ENCODE data around the gene DHRS11. TPM values are rescaled to one million over a fixed set of nuclear protein-coding genes. Genes with fewer than 3 reads are reported as not detected.

DHRS11 gene
- total RNA-seq, 1 donor from 2014 or later: 30.0 TPM

GRCh38 chr17:36586138-36586537 lies 5.5 kb upstream of the DHRS11 start:
- peaks cover 6% of the 10 kb centered on the region for H3K36me3 Mint-ChIP-seq
- TF ChIP-seq CTCF (conservative IDR thresholded peaks at IDR 0.05): no peak
- no peak overlapping the region for H3K4me3 Mint-ChIP-seq
- peaks cover 2% of the 10 kb centered on the region for H3K4me1 Mint-ChIP-seq (ENCODE audit: unreplicated experiment)
- H3K9me3 Mint-ChIP-seq: no peaks in the 10 kb centered on the region
- no peak for DNase-seq (ENCODE audit: extremely low spot score, unreplicated experiment)
- no peak overlapping the region for H3K27ac Mint-ChIP-seq
- no peaks in the 10 kb centered on the region for H3K27me3 Mint-ChIP-seq

- no peaks in the 10 kb centered on the region for H3K27me3 Mint-ChIP-seq
- H3K4me1 Mint-ChIP-seq (ENCODE audit: unreplicated experiment): peaks cover 23% of the 10 kb centered on the region
- H3K36me3 Mint-ChIP-seq: peaks cover 10% of the 10 kb centered on the region
- no peak for DNase-seq (ENCODE audit: extremely low spot score, unreplicated experiment)
- H3K27ac Mint-ChIP-seq: no peak overlapping the region
- TF ChIP-seq CTCF (conservative IDR thresholded peaks at IDR 0.05): no peak
- H3K4me3 Mint-ChIP-seq: peak overlapping the region; percentile 89
- H3K9me3 Mint-ChIP-seq: peaks cover 4% of the 10 kb centered on the region
These were observed 1.6 kb upstream of the DHRS11 start for GRCh38 chr17:36590082-36590481.

GRCh38 chr17:36592316-36592715 lies 637 bp downstream of the DHRS11 start:
- no peak for TF ChIP-seq CTCF (conservative IDR thresholded peaks at IDR 0.05)
- Mint-ChIP-seq H3K27ac (peak overlapping the region; percentile 99), H3K36me3 (peaks cover 10% of the 10 kb centered on the region), H3K9me3 (peaks cover 4% of the 10 kb centered on the region), H3K4me3 (peak overlapping the region; percentile 89), H3K27me3 (no peaks in the 10 kb centered on the region), H3K4me1 (ENCODE audit: unreplicated experiment) (peaks cover 27% of the 10 kb centered on the region)
- DNase-seq (ENCODE audit: extremely low spot score, unreplicated experiment): peak; percentile 73

GRCh38 chr17:36592716-36593321 lies 1.1 kb downstream of the DHRS11 start:
- Mint-ChIP-seq H3K27ac (peak overlapping the region; percentile 99), H3K9me3 (peaks cover 4% of the 10 kb centered on the region), H3K36me3 (peaks cover 13% of the 10 kb centered on the region), H3K4me1 (ENCODE audit: unreplicated experiment) (peaks cover 27% of the 10 kb centered on the region), H3K27me3 (no peaks in the 10 kb centered on the region), H3K4me3 (peak overlapping the region; percentile 89)
- DNase-seq (ENCODE audit: extremely low spot score, unreplicated experiment): peak; percentile 56
- no peak for TF ChIP-seq CTCF (conservative IDR thresholded peaks at IDR 0.05)

GRCh38 chr17:36593656-36594316 lies 2.1 kb downstream of the DHRS11 start:
- H3K9me3 Mint-ChIP-seq: peaks cover 4% of the 10 kb centered on the region
- peaks cover 27% of the 10 kb centered on the region for H3K4me1 Mint-ChIP-seq (ENCODE audit: unreplicated experiment)
- peaks cover 13% of the 10 kb centered on the region for H3K36me3 Mint-ChIP-seq
- peak; percentile 64 for DNase-seq (ENCODE audit: extremely low spot score, unreplicated experiment)
- no peak for TF ChIP-seq CTCF (conservative IDR thresholded peaks at IDR 0.05)
- no peaks in the 10 kb centered on the region for H3K27me3 Mint-ChIP-seq
- peak overlapping the region; percentile 99 for H3K27ac Mint-ChIP-seq
- peak overlapping the region; percentile 89 for H3K4me3 Mint-ChIP-seq

Data from type B pancreatic cell (in vitro differentiated cells).